DOHH2 (cell line): ENCODE measurements around the gene KCNC1.

Source experiments
- CTCF ChIP-seq: fragments of 200-600 bp; sonication (generic); IDR thresholded peaks from one replicate; pipeline ENCODE4 v1.5.1; 2014; ENCODE audit warnings: antibody characterized with exemption, mild to moderate bottlenecking, low read depth, low read length; ENCODE audit not compliant: poor library complexity, severe bottlenecking
- EZH2phosphoT487 ChIP-seq: fragments of 200-600 bp; sonication (generic); IDR thresholded peaks from 2 replicates; pipeline ENCODE4 v1.6.1; 2017; ENCODE audit warnings: borderline replicate concordance, mild to moderate bottlenecking, antibody characterized with exemption, low read length, moderate library complexity, mixed read lengths

- TF ChIP-seq CTCF (no peak), EZH2phosphoT487 (no peak)
These were observed 15.6 kb downstream of the KCNC1 start for GRCh38 chr11:17750013-17750800.
